Mammary epithelial cell (primary cell): ENCODE results near the gene STT3B.

Experiments used
- EZH2 ChIP-seq: IDR thresholded peaks from 2 replicates; pipeline ENCODE4 v1.6.1; 2012; ENCODE audit warnings: low read length, inconsistent platforms, borderline replicate concordance
- TF ChIP-seq, protein P1 (sequence below), 2 donors: IDR thresholded peaks in 1 of 2; conservative IDR thresholded peaks in 1 of 2; 2 replicates each; pipeline ENCODE4 v1.5.1; 2011 to 2012; ENCODE audit warnings: inconsistent platforms in 2 of 2, low read length in 2 of 2, mild to moderate bottlenecking in 2 of 2, control low read depth in 1 of 2, low read depth in 1 of 2; ENCODE audit not compliant: insufficient read depth in 1 of 2; ENCODE audit errors: extremely low read depth in 1 of 2

GRCh38 chr3:31551646-31552045 lies 18.9 kb downstream of the STT3B start:
- TF ChIP-seq, protein P1, sequence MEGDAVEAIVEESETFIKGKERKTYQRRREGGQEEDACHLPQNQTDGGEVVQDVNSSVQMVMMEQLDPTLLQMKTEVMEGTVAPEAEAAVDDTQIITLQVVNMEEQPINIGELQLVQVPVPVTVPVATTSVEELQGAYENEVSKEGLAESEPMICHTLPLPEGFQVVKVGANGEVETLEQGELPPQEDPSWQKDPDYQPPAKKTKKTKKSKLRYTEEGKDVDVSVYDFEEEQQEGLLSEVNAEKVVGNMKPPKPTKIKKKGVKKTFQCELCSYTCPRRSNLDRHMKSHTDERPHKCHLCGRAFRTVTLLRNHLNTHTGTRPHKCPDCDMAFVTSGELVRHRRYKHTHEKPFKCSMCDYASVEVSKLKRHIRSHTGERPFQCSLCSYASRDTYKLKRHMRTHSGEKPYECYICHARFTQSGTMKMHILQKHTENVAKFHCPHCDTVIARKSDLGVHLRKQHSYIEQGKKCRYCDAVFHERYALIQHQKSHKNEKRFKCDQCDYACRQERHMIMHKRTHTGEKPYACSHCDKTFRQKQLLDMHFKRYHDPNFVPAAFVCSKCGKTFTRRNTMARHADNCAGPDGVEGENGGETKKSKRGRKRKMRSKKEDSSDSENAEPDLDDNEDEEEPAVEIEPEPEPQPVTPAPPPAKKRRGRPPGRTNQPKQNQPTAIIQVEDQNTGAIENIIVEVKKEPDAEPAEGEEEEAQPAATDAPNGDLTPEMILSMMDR (conservative IDR thresholded peaks at IDR 0.05 in 1 of 2, IDR thresholded peaks at IDR 0.05 in 1 of 2; ENCODE audit: extremely low read depth in 1 of 2, insufficient read depth in 1 of 2, low read depth in 1 of 2, low read length in 2 of 2): no peak
- no peak for TF ChIP-seq EZH2
